ENCODE results near the gene CRADD. TPM values are rescaled to one million over a fixed set of nuclear protein-coding genes. Genes with fewer than 3 reads are reported as not detected.
A peak's percentile ranks its signal among the peaks of the same experiment; 100 is the strongest.

Gene CRADD
- total and polyA plus RNA-seq, 10 of the 15 experiments (the other 5 are each of a cell fraction or from before 2014, with no cell fraction given): 7.6 to 15.5 (median 11.7) TPM

- POLR2A ChIA-PET: no interaction called here
- ATAC-seq: peak; percentile 42
- no peaks in the 10 kb centered on the region; the same call in 1 of the 2 replicates for H3K79me2 ChIP-seq (ENCODE audit: control insufficient read depth, insufficient read depth, low read length)
Measured at GRCh38 chr12:93683410-93683809, 6.2 kb downstream of the CRADD start.

More at GRCh38 chr12:93683410-93683809, 6.2 kb downstream of the CRADD start:
- H3K36me3 ChIP-seq (ENCODE audit: control insufficient read depth in 2 of 2, insufficient read depth in 2 of 2, low read length in 1 of 2): peaks cover 0 to 2% of the 10 kb centered on the region in 2 experiments; a peak in 2 of 4 replicates
- no peak overlapping the region for H3K27ac ChIP-seq (ENCODE audit: control insufficient read depth, insufficient read depth)
- no peak for DNase-seq (ENCODE audit: low read depth, low spot score)
- ChIA-PET CTCF (interaction anchor here (1.3 kb wide), 1 partner anchor 31 kb away, joined by 4 read pairs; no protein-coding TSS in a partner anchor), RAD21 (ENCODE audit: unreplicated experiment) (no interaction called here), SMC1A (ENCODE audit: uncharacterized antibody, unreplicated experiment) (no interaction called here)
- no peaks in the 10 kb centered on the region; the same call in 1 of the 2 replicates for H4K20me1 ChIP-seq (ENCODE audit: control insufficient read depth, insufficient read depth)
- no peak overlapping the region for H3K4me2 ChIP-seq (ENCODE audit: control insufficient read depth, insufficient read depth)
- no peaks in the 10 kb centered on the region for H3K9me3 ChIP-seq (replicated peaks; ENCODE audit: control insufficient read depth, insufficient read depth, low read length)
- H3K9ac ChIP-seq (ENCODE audit: control insufficient read depth, insufficient read depth, low read length): no peak overlapping the region
- intact Hi-C loops (cut with micrococcal nuclease; ENCODE audit: unreplicated experiment) (no loop called here), in situ Hi-C loops (cut with MboI) (no loop called here)
- no peaks in the 10 kb centered on the region for H3K27me3 ChIP-seq (replicated peaks in 1 of 2; ENCODE audit: control insufficient read depth in 2 of 2, insufficient read depth in 2 of 2, low read length in 1 of 2)
- H2AFZ ChIP-seq (ENCODE audit: control insufficient read depth, low read depth, low read length): no peak overlapping the region
- H3K4me1 ChIP-seq (ENCODE audit: control insufficient read depth, insufficient read depth, low read length): peaks cover 6% of the 10 kb centered on the region
- no peak for FAIRE-seq
- no TSS peak for BruUV-seq (replicated peaks)
- 93% methylated on average over 5 of the region's 5 CpGs for WGBS (ENCODE audit: insufficient coverage, insufficient replicate concordance, low lambda C conversion rate, missing lambda C conversion rate)
- no peak for TF ChIP-seq MLLT1 (IDR thresholded peaks at IDR 0.05)
- TF ChIP-seq, protein P1, sequence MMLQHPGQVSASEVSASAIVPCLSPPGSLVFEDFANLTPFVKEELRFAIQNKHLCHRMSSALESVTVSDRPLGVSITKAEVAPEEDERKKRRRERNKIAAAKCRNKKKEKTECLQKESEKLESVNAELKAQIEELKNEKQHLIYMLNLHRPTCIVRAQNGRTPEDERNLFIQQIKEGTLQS (IDR thresholded peaks at IDR 0.05; ENCODE audit: borderline replicate concordance, extremely low read depth, low read depth, low read length): no peak
- TF ChIP-seq RFX5 (IDR thresholded peaks at IDR 0.05; ENCODE audit: low read depth, low read length): no peak
- TF ChIP-seq DPF2 (IDR thresholded peaks at IDR 0.05): no peak
- no peak for TF ChIP-seq BCL3 (IDR thresholded peaks at IDR 0.05; ENCODE audit: borderline replicate concordance, insufficient read depth, low read depth, low read length, poor library complexity, severe bottlenecking)
- TF ChIP-seq, protein P2, sequence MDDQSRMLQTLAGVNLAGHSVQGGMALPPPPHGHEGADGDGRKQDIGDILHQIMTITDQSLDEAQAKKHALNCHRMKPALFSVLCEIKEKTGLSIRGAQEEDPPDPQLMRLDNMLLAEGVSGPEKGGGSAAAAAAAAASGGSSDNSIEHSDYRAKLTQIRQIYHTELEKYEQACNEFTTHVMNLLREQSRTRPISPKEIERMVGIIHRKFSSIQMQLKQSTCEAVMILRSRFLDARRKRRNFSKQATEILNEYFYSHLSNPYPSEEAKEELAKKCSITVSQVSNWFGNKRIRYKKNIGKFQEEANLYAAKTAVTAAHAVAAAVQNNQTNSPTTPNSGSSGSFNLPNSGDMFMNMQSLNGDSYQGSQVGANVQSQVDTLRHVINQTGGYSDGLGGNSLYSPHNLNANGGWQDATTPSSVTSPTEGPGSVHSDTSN (IDR thresholded peaks at IDR 0.05; ENCODE audit: insufficient replicate concordance, low read depth, low read length): no peak
- no peak overlapping the region for H3K4me3 ChIP-seq

All from GM12878 (cell line).